ENCODE results near the gene RUNX3. TPM values are rescaled to one million over a fixed set of nuclear protein-coding genes. Genes with fewer than 3 reads are reported as not detected.

The RUNX3 gene
- total and polyA plus RNA-seq, 4 experiments from 2014 or later = 12.5 to 112 (median 78.0) TPM

DNA sequence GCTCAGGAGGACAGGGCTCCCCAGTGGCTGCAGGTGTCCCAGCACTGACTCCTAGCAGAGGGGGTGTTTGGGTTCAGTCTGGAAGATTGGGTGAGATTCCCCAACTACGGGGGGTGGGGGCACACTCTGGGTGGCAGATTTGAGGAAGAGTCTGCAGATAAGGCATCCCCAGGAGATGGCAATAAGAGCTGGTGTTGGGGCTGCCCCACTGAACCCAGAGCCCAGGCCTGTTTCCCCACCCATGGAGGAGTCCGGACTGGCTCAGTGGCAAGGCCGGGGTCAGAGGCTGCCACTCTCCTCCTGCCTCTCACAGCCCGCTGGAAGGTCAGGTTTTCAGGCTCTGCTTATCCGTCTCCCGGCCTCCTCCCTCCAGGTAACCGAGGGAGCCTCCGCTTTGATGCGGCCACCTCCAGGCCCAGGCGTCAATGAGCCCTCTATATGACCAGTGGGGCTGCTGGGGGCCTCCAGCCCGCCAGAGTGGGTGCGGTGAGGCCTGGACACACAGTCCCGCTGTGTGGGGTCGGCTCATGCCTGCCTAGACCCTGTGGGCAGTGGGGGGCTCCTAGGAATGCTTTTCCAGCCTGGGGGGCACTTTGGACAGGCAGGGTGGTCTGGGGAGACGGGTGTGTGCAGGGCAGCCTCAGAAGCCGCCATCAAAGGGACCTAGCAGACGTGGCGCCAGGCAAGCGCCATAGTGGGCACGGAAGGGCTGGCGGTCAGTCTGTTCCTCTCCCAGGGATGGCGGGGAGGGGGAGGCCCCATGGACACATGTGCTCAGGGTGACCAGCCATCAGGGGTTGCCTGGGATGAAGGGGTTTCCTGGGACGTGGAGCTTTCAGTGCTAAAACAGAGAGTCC is 28.9 kb upstream of the RUNX3 start:
- H3K27me3 Mint-ChIP-seq = no peaks in the 10 kb centered on the region
- ChIA-PET CTCF (ENCODE audit: partially characterized antibody) (interaction anchor here (11.9 kb wide), 1 partner anchor 76 kb away, joined by 155 read pairs; no protein-coding TSS in a partner anchor), POLR2A (ENCODE audit: partially characterized antibody) (interaction anchor here (0.9 to 1.0 kb wide), 2 partner anchors 31 to 71 kb away, joined by 3 read pairs; no protein-coding TSS in a partner anchor)
- Histone ChIP-seq H3K27ac (ENCODE audit: low read depth, low read length) (no peak overlapping the region), H3K27me3 (ENCODE audit: insufficient read depth, low read length) (no peaks in the 10 kb centered on the region), H3K36me3 (ENCODE audit: insufficient read depth, low read length) (no peaks in the 10 kb centered on the region), H3K4me1 (ENCODE audit: insufficient read depth, low read length) (peaks cover 49% of the 10 kb centered on the region), H3K9me3 (ENCODE audit: control insufficient read depth in 1 of 2, low read length in 2 of 2) (no peaks in the 10 kb centered on the region), H3K4me3 (ENCODE audit: low read length in 2 of 2) (no peak overlapping the region)
- H3K27ac Mint-ChIP-seq = peak overlapping the region in 4 of 7 donors; percentile 53 to 71 (median 66)
- no peaks in the 10 kb centered on the region for H3K9me3 Mint-ChIP-seq
- peak overlapping the region in 2 of 8 donors; percentile 43 to 48 for H3K4me3 Mint-ChIP-seq
- peak in 1 of 5 donors; percentile 9 for DNase-seq
- intact Hi-C loops (cut with micrococcal nuclease) = no loop called here
- peaks cover 0 to 5% of the 10 kb centered on the region in 2 donors for H3K36me3 Mint-ChIP-seq
- peaks cover 19 to 73% (median 51%) of the 10 kb centered on the region in 4 donors for H3K4me1 Mint-ChIP-seq

GRCh38 chr1:24957808-24958752 is 28.0 kb upstream of the RUNX3 start:
- Mint-ChIP-seq H3K27me3 (no peaks in the 10 kb centered on the region), H3K4me1 (peaks cover 21 to 73% (median 51%) of the 10 kb centered on the region in 4 donors), H3K4me3 (peak overlapping the region in 4 of 8 donors; percentile 6 to 48 (median 37)), H3K9me3 (no peaks in the 10 kb centered on the region), H3K27ac (peak overlapping the region; percentile 47 to 75 (median 69)), H3K36me3 (peaks cover 0 to 5% of the 10 kb centered on the region in 2 donors)
- no peaks in the 10 kb centered on the region for H3K9me3 ChIP-seq (ENCODE audit: control insufficient read depth in 1 of 2, low read length in 2 of 2)
- ChIA-PET POLR2A (ENCODE audit: partially characterized antibody) (interaction anchor here (0.9 to 1.0 kb wide), 2 partner anchors 16 to 72 kb away, joined by 3 read pairs; no protein-coding TSS in a partner anchor), CTCF (ENCODE audit: partially characterized antibody) (interaction anchor here (1.0 to 11.9 kb wide), 2 partner anchors 26 to 77 kb away, joined by 5 to 155 read pairs; no protein-coding TSS in a partner anchor)
- no peak overlapping the region for H3K4me3 ChIP-seq (ENCODE audit: low read length in 2 of 2)
- DNase-seq = no peak
- H3K4me1 ChIP-seq (ENCODE audit: insufficient read depth, low read length) = peaks cover 48% of the 10 kb centered on the region
- H3K36me3 ChIP-seq (ENCODE audit: insufficient read depth, low read length) = no peaks in the 10 kb centered on the region
- no peak overlapping the region for H3K27ac ChIP-seq (ENCODE audit: low read depth, low read length)
- H3K27me3 ChIP-seq (ENCODE audit: insufficient read depth, low read length) = no peaks in the 10 kb centered on the region
- intact Hi-C loops (cut with micrococcal nuclease) = no loop called here

GRCh38 chr1:24957016-24957807 is 27.1 kb upstream of the RUNX3 start:
- peaks cover 26 to 73% (median 53%) of the 10 kb centered on the region in 4 donors for H3K4me1 Mint-ChIP-seq
- CTCF ChIA-PET (ENCODE audit: partially characterized antibody) = interaction anchor here (1.0 to 11.9 kb wide), 2 partner anchors 25 to 78 kb away, joined by 5 to 155 read pairs; no protein-coding TSS in a partner anchor
- Histone ChIP-seq H3K9me3 (ENCODE audit: control insufficient read depth in 1 of 2, low read length in 2 of 2) (no peaks in the 10 kb centered on the region), H3K36me3 (ENCODE audit: insufficient read depth, low read length) (no peaks in the 10 kb centered on the region), H3K4me1 (ENCODE audit: insufficient read depth, low read length) (peaks cover 48% of the 10 kb centered on the region), H3K27ac (ENCODE audit: low read depth, low read length) (no peak overlapping the region), H3K4me3 (ENCODE audit: low read length in 2 of 2) (no peak overlapping the region), H3K27me3 (ENCODE audit: insufficient read depth, low read length) (no peaks in the 10 kb centered on the region)
- peaks cover 0 to 5% of the 10 kb centered on the region in 2 donors for H3K36me3 Mint-ChIP-seq
- DNase-seq = no peak
- peak overlapping the region; percentile 19 to 81 (median 71) for H3K27ac Mint-ChIP-seq
- no peaks in the 10 kb centered on the region for H3K27me3 Mint-ChIP-seq
- intact Hi-C loops (cut with micrococcal nuclease) = no loop called here
- H3K9me3 Mint-ChIP-seq = no peaks in the 10 kb centered on the region
- POLR2A ChIA-PET (ENCODE audit: partially characterized antibody) = interaction anchor here (0.9 to 2.8 kb wide), 2 partner anchors 7 to 15 kb away, joined by 3 to 17 read pairs; no protein-coding TSS in a partner anchor
- peak overlapping the region in 3 of 8 donors; percentile 6 to 30 (median 29) for H3K4me3 Mint-ChIP-seq

GRCh38 chr1:24955779-24956365 is 25.8 kb upstream of the RUNX3 start:
- Histone ChIP-seq H3K36me3 (ENCODE audit: insufficient read depth, low read length) (no peaks in the 10 kb centered on the region), H3K9me3 (ENCODE audit: control insufficient read depth in 1 of 2, low read length in 2 of 2) (no peaks in the 10 kb centered on the region), H3K4me1 (ENCODE audit: insufficient read depth, low read length) (peaks cover 58% of the 10 kb centered on the region), H3K4me3 (ENCODE audit: low read length in 2 of 2) (no peak overlapping the region), H3K27me3 (ENCODE audit: insufficient read depth, low read length) (no peaks in the 10 kb centered on the region), H3K27ac (ENCODE audit: low read depth, low read length) (no peak overlapping the region)
- H3K4me1 Mint-ChIP-seq = peaks cover 28 to 73% (median 55%) of the 10 kb centered on the region in 4 donors
- ChIA-PET POLR2A (ENCODE audit: partially characterized antibody) (interaction anchor here (0.7 to 2.8 kb wide), 5 partner anchors 9 to 66 kb away, joined by 3 to 17 read pairs (median 3); partner anchors contain the start of gene RUNX3), CTCF (ENCODE audit: partially characterized antibody) (interaction anchor here (11.9 kb wide), 1 partner anchor 79 kb away, joined by 155 read pairs; no protein-coding TSS in a partner anchor)
- DNase-seq = peak in 1 of 5 donors; percentile 12
- intact Hi-C loops (cut with micrococcal nuclease) = loop anchor here (1.0 to 2.0 kb wide), 4 partner anchors 9 to 81 kb away; no protein-coding TSS in a partner anchor
- peak overlapping the region in 3 of 7 donors; percentile 84 to 94 (median 93) for H3K27ac Mint-ChIP-seq
- no peaks in the 10 kb centered on the region for H3K9me3 Mint-ChIP-seq
- H3K4me3 Mint-ChIP-seq = no peak overlapping the region
- H3K27me3 Mint-ChIP-seq = no peaks in the 10 kb centered on the region
- peaks cover 0 to 5% of the 10 kb centered on the region in 2 donors for H3K36me3 Mint-ChIP-seq

DNA sequence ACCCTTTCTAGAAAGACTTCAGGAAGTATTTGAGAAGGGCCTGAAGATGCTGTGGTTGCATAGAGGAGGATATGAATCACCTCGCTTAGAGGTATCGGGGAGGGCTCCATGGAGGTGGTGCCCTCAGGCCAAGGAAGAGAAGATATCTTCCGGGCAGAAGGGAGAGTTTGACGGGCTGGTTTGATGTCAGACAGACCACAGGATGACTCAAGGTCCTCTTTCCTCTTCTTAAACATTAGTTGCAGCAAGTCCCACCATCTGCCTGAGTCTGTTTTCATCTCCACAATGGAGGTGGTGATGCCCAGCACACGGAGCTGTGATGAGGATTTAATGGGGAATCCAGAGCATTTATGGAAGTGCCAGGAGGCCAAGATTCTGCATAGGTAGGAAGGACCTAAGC is 25.1 kb upstream of the RUNX3 start:
- peaks cover 28 to 71% (median 56%) of the 10 kb centered on the region in 4 donors for H3K4me1 Mint-ChIP-seq
- peaks cover 0 to 5% of the 10 kb centered on the region in 2 donors for H3K36me3 Mint-ChIP-seq
- H3K4me1 ChIP-seq (ENCODE audit: insufficient read depth, low read length) = peaks cover 58% of the 10 kb centered on the region
- intact Hi-C loops (cut with micrococcal nuclease) = loop anchor here (1.0 to 2.0 kb wide), 4 partner anchors 10 to 82 kb away; no protein-coding TSS in a partner anchor
- no peaks in the 10 kb centered on the region for H3K27me3 ChIP-seq (ENCODE audit: insufficient read depth, low read length)
- POLR2A ChIA-PET (ENCODE audit: partially characterized antibody) = interaction anchor here (0.7 to 2.8 kb wide), 5 partner anchors 9 to 67 kb away, joined by 3 to 17 read pairs (median 3); partner anchors contain the start of gene RUNX3
- CTCF ChIA-PET (ENCODE audit: partially characterized antibody) = no interaction called here
- H3K9me3 ChIP-seq (ENCODE audit: control insufficient read depth in 1 of 2, low read length in 2 of 2) = no peaks in the 10 kb centered on the region
- DNase-seq = peak; percentile 33 to 89 (median 52)
- peak overlapping the region; percentile 83 to 94 (median 93) for H3K27ac Mint-ChIP-seq
- peak overlapping the region in 6 of 8 donors; percentile 47 to 79 (median 70) for H3K4me3 Mint-ChIP-seq
- H3K27ac ChIP-seq (ENCODE audit: low read depth, low read length) = peak overlapping the region; percentile 15
- H3K4me3 ChIP-seq (ENCODE audit: low read length in 2 of 2) = no peak overlapping the region
- no peaks in the 10 kb centered on the region for H3K36me3 ChIP-seq (ENCODE audit: insufficient read depth, low read length)
- H3K27me3 Mint-ChIP-seq = no peaks in the 10 kb centered on the region
- H3K9me3 Mint-ChIP-seq = no peaks in the 10 kb centered on the region

Data from CD4-positive, alpha-beta memory T cell (primary cell).